Activated gamma-delta T cell (primary cell): Measurements from ENCODE around the gene ANK3.

Source experiments
- DNase-seq: peaks from one replicate; lab custom pipeline; 2025; lab: John Stamatoyannopoulos, UW
- total RNA-seq, 2 donors: gene quantifications; one replicate each; lab custom pipeline; 2026; lab: John Stamatoyannopoulos, UW

Gene ANK3
- total RNA-seq, result 44.7 to 73.3 reads per million in 2 donors

DNA sequence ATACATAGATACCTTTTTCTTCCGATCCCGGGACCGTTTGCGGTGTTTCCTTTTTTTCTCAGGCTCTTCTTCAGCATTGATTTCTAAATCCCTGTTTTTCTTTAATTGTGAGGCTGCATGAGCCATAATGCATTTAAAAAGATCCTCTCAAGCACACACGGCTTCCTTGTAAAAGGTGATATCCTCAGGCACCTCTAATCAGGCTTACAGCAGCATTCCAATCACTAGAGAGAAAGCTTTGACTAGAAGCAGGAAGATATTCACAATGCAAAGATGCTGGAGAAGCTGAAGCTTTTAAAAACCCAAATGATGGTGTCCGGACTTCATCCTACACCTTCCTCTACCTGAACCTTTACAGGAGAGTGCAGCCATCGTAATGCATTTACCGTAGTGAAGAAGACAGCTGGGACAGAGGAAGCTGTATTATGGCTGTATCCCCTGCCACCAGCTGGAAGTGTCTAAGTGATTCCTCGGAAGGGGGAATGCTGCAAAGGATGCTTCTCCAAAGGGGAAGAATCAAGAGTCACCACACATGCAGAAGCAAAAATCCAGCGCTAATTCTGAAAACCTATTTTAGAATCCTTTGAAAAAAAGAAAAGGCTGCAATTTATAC lies at the start of gene ANK3:
ANK3 (minus strand) TSS at position 463 of the 613 bp plus-strand sequence; CDS start at position 126, 337 bp downstream.
- no peak for DNase-seq

DNA sequence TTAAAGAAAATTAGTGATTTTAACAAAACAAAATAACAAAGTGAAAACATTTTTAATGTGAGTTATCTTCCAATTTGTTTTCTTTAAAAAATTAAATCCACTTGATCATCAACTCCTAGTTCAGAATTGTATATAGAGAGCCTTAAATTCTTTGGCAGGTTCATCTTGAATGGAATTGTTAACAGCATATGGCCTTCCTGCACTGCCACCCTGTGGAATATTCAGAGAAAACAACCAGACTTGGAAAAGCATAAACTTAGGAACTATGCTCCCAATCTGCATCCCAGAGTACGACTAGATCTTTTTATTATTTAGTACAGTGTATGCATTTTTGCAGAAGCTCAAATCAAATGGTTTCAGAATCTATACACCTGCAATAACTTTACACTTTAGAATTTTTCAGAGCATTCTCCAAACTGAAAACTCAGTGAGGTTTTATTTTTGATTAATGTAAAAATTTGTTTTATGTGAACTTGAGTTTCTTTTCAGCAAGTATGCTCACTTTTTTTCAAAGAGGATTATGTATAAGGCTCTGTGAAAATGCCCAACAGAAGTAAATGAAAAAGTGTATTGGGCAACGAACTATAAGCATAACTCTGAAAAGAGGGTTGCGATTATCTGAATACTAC lies 44.9 kb upstream of the ANK3 start:
- DNase-seq, result no peak

DNA sequence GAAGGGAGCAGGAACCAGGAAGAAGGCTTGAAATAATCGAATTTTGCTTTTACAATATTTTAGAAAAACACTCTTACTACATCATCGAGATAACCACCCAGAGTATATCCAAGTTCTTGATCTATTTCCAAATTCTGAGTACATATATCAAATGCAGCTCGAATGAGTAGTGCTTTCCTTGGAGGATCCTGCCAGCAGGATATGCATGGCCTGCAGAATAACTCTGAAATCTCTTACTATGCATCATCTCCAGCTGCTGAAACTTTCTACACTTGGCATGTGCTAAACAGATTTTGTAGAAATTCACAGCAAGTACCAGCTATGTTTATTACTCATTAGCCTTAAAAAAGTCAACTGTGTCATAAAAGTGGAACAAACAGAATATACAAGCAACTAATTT lies 44.0 kb upstream of the ANK3 start:
- DNase-seq, result no peak

DNA sequence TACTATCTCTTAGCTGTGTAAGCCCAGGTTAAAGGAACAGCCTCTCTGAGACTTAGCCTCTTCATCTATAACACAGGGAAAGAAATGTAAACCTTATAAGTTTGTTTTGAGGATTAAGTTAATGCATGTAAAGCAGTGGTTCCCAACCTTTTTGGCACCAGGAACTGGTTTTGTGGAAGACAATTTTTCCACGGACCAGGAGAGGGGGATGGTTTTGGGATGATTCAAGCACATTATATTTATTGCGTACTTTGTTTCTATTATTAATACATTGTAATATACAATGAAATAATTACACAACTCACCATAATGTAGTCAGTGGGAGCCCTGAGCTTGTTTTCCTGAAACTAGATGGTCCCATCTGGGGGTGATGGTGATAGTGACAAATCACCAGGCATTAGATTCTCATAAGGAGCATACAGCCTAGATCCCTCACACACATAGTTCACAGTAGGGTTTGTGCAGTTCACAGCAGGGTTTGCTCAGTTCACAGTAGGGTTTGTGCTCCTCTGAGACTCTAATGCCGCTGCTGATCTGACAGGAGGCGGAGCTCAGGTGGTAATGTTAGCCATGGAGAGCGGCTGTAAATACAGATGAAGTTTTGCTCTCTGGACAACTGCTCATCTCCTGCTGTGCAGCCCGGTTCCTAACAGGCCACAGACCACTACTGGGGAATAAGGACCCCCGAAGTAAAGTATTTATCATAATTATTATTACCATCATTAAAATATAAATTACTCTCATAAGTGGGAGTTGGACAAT lies 41.3 kb upstream of the ANK3 start:
- DNase-seq, result no peak

DNA sequence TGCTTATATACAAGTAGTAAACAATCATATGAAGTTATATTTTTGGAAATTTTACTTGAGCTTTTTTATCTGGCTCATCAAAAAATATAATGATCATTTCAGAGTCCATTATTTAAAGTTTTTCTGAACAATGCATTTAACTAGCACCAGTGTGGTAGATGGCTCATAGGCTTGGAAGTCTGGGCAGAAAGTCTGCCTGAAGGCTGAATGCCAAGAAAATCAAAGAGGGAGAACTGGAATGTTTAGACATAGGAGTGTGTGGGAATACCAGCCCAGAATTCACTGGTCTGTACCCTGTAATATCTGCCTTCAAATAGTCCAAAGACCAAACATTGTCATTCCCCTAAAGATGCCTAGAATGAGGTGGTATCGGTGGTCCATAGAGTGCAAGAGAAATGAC lies 40.3 kb upstream of the ANK3 start:
- no peak for DNase-seq

DNA sequence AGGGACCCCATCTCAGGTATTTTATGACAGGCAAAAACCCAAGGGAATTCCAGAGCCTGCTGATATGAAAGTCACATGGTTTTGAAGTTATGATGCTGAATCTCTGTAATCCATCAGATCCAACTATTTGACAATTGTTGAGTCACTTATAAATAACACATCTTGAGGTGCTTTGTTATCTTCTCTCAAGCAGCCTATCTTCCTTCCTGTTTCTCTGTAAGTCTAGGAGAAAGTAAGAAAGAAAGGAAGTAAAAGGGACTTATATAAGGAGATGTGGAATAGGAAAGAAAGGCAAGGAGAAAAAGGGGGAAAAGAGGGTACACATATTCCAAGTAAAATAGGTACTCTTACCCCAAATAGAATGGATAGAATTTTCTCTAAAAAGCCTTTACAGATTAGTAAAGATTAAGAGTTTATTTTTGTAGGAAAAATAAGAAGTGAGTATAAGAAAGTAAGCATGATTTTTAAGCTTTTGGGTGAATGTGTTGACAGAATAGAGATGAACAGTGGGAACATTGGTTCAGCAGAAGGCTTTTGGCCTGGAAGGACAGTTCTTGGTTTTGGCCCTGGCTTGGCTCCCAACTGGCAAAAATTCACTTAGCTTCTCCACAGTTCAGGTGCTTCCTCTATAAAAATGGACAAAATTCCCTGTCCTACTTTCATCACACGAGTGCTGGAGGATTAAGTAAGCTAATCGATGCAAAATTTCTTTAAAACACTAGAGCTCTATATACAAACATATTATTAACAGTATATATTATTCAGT lies 39.6 kb upstream of the ANK3 start:
- no peak for DNase-seq

DNA sequence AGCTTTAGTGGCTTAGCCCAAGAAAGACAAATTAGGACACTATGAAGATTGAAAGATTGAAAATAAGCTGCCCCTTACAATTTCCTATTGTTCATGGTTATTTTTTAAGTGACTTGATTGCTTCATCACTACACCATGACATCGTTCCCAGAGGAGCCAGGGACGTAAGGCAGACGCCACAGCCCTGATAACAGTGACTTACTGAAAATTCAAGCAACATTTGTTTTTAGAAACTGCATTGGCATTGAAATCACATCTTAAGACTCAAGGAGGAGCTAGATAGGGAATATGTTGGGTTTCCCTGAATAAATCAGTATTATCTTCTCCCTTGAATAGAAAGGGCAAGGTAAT lies 38.7 kb upstream of the ANK3 start:
- DNase-seq, result no peak

DNA sequence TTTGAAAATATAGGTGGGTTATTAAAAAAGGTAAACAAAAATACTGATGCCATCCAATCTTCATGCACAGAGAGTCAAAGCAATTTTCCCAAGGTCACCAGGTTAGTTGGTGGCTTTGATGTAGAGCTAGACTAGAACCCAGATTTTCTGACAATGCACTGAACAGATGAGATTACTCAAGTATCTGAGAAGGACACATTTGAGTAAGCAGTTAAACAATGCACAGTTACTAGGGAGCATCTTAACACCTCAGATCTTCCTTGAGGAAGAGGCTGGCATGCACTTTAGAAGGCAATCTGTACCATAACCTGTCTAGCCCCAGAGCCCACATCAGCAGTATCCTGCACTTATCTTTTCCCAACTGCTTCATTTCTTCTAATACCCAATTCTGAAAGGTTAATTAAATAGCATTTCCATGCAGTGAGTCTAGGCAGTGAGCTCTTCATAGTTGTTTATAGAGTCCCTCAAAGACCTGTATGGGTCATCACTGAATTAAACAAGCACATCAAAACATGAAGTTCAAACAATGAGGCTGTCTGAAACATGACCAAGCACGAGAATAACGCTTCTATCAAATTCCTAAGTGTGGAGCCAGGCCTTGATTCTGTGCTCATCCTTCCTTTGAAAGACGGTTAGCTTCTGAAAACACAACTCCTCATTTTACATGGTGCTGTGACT lies 38.2 kb upstream of the ANK3 start:
- DNase-seq, result no peak

DNA sequence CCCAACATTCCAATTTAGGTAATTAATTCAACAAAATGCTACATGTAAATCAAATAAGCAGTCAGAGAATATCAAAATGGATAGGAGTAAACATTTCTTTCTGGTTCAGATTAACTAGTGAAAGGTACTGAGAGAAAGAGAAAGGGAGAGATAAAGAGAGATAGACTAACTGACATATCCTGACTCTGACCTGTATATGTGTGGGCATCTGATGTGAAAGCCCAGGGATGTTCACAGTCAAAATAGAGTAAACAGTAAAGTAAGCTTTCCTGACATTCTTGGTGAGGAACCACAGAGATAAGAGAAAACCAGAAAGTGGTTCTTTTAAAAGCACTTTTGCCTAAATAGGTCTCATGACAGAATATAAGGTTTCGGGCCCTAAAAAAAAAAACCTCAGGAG lies 37.5 kb upstream of the ANK3 start:
- DNase-seq, result no peak

DNA sequence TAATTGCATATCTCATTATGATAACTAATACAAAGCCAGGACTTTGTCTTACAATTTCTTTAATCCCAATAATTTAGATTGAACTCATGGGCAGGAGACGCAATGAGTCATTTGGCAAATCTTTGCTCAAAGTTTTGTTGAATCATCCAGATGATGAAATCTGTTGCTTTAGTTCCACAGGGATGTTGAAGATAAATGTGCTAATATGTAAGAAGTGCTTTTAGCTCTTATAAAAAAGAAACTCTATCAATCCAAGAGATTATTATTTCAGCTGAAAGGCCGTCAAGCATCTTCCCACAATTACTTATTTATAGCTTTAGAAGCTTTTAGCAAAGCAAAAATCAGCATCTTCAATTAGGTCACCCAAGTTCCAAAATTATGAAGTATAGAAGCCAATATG lies 36.8 kb upstream of the ANK3 start:
- no peak for DNase-seq

DNA sequence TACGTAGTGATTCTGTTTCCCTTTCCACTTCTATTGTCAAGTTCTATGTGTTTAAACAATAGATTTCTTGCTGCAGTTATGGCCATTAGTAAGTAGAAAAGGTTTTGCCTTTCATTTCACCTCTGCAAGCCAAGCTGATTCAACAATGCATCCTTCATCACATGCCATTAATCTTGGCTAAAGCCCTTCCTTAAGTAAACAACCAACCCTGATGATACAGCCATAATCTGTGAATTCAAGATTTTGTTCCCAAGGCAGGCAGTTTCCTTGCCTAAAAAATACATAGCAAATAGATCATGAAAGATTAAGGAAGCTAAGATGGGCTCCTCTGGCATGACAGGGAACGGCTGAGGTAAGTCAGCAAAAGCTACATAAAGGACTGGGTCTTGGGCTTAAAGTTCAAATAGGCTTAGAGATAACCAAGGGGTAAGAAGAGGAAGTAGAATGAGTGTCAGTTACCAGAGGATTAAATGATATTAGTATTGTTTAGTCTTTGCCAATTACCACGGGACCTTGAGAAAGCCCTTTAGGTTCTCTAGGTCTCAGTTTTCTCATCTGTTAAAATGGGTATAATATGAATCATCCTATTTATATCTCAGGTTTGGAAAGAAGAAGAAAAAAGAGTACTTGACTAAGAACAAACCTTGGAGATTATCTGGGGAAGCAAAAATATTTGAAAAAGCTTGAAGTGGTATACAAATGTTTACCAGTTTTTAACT lies 35.9 kb upstream of the ANK3 start:
- no peak for DNase-seq

DNA sequence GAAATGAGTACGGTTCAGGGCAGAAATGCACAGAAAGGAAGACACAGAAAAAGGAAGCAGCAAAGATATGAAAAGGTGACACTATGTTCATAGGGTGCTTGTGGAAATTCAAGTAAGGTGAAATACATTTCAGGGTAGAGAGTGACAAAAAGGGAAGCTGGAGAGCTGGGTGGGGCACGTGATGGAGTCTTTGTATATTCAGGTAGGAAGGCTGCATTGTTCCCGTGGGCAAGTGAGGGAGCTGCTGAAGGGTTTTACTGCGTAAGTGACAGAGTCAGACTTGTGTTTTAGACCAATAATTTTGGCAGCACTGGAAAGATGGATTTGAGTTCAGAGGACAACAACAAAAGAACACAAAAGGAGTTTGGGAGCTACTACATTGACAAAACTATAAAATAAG lies 35.3 kb upstream of the ANK3 start:
- DNase-seq, result no peak

DNA sequence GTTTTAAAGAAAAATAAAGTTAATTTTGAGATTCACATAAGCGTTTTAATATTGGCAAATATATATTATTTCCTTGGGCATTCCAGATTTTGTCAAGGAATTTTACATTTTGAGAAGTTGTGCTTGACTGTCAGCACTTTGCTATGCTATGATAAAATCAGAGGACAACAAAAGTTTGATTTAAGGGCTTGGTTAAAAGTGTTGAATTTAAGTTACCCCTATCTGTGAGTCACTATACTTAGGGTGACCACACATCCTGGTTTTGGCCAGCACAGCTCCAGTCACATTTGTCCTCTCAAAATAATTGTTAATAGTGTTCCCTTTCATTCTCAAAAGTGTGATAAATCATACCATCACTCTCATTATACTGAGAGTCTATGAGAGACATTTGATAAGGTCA lies 34.2 kb upstream of the ANK3 start:
- DNase-seq, result no peak

DNA sequence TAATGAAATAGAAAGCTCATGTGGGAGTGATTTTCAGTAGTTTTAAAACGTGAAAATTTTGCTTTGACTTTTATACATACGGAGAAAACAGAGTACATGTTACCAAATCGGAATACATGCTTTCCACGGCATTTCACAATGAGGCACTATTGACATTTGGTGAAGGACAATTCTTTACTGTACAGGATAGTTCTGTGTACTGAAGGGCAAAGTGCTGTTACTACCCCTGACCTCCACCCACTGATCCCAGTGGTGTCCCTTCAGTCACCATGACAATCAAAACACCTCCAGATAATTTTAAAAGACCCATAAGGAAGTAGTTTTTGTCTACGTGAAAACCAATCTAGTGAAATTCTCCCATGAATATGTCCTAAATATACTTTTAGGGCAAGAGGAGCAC lies 33.1 kb upstream of the ANK3 start:
- DNase-seq, result no peak

DNA sequence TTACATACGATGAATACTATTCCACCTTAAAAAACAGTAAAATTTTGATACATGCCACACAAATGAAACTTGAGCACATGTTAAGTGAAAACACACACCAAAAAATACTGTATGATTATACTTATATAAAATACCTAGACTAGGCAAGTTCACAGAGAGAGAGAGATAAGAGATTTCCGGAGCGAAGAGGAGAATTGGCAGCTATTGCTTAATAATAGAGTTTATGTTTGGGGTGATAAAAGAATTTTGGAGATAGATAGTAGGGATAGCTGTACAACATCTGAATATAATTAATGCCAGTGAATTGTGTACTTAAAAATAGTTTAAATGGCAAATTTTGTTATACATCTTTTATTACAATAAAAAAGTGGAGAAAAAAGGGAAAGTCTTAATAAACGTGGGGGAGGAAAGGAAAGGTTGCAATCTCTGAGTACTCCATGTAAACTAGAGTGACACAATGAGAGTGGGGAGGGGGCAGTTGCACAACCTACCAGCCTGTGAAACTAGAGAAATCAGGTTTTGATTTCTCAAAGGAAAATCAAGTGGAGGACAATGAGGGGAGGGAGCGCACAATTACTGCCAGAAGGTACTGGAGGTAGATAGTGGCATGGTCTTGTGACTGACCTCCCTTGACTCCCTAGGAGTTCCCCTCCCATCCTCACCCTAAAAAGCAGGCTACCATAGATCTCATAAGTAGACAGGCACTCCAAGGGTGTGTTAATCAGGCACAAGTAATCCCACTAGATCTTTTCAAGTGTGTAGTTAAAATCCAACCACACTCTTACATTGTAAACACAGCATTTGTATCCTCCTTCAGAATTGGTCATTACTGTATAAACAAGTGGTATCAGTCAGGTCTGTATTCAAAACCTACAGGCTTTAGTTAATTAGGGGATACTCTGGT lies 31.6 kb upstream of the ANK3 start:
- DNase-seq, result no peak

DNA sequence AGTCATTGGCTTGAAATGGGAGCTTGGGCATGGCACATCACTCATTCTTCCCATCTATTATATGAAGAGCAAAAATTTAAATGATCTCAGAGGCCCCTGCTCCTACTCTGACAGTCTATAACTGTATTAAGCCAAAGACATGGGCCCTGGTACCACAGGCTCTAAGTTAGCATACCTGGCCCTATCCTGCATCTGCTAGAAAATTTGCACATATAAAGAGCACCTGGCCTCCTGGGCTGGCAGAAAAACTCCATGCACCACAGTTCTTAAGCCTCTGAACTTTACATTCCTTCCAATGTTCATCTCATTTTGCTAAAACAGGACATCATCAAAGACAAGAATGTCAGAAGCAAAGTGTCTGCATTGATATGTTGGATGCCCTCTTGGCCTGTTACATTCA lies 29.6 kb upstream of the ANK3 start:
- no peak for DNase-seq

DNA sequence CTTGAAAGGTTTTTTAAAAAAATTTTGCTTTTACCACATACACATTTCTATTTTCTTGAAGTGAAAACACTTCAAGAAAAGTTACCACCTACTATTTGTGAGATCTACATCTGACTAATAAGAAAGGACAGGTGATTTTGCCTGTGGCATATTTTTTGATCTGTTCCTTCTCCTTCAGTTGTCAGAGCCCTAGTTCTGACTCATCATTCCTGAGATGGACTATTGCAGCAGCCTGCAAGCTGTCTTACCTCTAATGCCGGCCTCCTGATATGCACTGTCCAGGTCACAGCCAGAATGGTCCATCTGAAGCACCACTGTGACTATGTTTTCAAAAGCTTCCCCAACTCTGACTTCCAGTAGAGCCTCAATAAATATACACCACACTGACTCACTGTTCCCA lies 28.2 kb upstream of the ANK3 start:
- no peak for DNase-seq

DNA sequence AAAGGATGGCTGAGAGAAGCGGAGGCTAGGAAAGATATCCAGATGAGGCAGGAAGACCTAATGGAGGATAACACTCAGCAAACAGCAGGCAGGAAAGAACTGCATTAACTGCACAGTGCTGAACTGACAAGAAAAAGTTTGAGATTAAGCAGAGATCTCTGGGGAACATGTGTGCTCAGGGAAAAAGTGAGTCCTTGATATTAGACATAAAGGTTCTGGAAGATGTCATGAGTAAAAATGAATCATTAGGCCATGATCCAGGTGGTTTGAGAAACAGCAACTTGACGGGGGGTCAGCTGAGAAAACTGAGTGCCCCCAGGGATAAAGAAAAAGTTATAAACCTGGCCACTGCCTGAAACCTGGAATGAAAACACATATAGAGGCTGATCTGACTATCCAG lies 27.3 kb upstream of the ANK3 start:
- no peak for DNase-seq

DNA sequence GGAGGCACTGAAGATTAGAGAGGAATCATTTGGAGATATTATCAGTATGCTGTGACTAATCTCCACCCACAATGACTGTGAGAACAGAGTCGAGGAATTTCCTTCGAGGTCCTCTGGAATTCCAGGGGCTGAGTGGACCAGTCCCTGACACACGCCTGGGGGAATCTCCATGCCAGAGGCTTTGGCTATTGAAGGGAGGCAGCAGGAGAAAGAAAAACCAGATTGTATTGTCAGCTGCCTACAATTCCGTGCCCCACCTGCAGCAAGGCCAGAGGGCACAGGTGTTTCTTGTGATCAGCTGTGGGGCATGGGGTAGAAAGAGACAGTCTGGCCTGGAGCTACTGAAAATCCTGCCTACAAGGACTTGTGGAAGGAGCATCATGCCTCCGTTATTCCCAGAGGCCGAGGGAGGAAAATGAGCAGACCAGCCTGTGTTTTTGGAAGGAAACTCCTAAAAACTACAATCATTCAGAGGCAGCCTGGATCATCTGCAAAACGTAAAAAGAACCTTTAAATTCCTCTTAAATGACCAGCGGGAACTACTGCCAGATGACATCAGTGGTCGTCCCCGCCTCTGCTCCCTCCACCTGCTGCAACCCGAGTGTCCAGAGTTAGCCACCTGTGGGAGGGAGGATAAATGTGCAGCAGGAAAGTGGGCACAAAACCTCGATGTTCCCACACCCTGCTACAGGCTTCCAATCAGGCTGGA lies 25.4 kb upstream of the ANK3 start:
- no peak for DNase-seq

DNA sequence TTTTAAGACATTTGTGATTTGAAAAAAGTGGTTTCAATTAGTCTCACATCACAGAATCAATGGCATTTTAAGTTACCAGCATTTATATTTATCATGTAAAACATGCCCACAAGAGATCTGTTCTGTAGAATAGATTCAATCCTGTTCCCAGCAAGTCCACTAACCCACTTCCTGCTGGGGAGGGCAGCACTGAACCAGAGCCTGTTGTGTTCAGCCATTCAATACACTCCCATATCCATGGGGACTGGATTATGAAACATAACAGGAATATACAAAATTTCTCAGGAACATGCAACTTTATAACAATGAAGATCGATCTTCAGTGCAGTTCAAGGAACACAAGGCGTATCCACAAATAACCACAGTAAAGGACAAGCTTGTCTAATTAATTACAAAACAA lies 24.4 kb upstream of the ANK3 start:
- no peak for DNase-seq
